NCI-H146 treated with DMSO at 0.1 percent for 48 hours (cell line): ENCODE data around the gene VCAN.

Experiments used
- DNase-seq: peaks from one replicate; lab custom pipeline; 2025; ENCODE audit not compliant: unreplicated experiment; lab: John Stamatoyannopoulos, UW

Gene VCAN

GRCh38 chr5:83494087-83494620 lies 22.6 kb downstream of the VCAN start:
- DNase-seq = no peak

- DNase-seq = no peak
Observed at GRCh38 chr5:83494666-83495065, 23.1 kb downstream of the VCAN start.

DNA sequence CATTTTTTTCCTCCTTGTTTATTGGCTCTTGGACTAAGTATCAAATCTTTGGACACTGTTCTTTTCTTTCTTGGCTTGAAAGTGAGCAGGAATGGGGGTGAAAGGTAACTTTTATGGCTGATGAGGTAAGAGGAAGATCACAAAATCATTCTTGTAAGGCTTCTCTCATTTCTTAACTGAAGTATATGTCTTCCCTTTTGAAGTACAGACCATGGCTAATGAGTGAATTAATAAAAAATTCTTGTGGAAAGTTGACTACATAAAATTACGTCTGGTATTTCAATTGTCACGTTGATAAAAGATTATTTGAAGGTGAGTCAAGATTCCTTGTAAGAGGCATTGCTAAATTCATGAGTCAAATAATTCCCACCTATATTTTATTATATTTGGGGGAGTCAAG lies 25.1 kb downstream of the VCAN start:
- no peak for DNase-seq

DNA sequence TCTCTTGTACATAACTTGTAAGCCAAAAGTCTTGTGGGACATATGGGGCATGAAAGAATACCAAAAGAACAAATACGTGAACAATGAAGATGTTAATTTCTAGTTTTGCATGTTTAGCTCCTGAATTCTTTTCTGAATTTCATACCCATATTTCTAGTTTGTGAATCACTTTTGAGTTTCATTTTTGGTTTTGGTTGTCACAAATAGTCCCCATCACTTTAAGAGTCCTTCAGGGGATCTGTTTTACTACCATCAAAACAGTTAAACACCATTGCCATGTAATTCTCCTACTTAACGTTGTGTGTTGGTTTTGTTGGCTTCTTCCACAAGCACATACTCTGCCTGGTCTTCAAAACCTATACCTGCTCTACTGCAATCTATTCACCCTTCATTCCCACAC lies 27.0 kb downstream of the VCAN start:
- DNase-seq = no peak

DNA sequence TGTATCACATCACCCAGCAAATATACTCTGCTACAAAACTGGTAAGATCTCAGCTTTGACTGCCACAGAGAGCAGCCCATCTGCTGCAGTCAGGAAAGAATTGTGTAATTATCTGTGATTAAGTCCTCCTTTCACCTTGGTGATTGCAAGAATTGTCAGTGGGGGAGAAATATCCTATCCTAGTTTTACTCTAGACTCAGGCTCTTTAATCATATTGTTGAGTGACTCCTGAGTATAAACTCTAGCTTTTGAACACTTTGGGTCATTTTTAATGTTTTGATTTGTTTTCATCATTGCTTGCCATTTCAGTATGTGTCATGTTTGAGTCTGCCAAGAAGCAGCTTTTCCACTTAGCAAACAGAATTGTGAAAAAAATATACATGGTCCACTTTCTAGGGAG lies 32.1 kb downstream of the VCAN start:
- DNase-seq = no peak

GRCh38 chr5:83507431-83507830 lies 35.9 kb downstream of the VCAN start:
- DNase-seq = no peak

- DNase-seq = no peak
Observed at GRCh38 chr5:83509540-83509939, 38.0 kb downstream of the VCAN start.

DNA sequence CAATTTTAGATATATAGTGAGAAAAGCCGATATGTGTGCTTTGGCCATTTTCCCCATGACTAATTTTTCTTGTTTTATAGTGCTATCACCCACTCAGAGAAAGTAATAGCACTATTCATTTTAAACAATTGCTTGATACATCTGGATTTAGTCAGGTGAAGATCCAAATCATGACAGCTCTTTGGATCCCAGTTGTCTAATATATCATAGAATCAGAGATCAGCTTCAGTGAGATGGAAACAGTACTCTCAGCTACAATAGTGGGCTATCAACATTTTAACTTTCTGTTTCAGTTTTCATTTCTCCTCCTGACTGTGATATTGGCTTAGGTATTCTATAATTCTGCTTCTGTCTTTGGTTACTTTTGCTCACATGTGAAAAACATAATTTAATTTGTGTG lies 38.7 kb downstream of the VCAN start:
- no peak for DNase-seq

- DNase-seq = no peak
Observed at GRCh38 chr5:83512061-83512745, 40.7 kb downstream of the VCAN start.

- DNase-seq = no peak
Observed at GRCh38 chr5:83513081-83513480, 41.5 kb downstream of the VCAN start.

DNA sequence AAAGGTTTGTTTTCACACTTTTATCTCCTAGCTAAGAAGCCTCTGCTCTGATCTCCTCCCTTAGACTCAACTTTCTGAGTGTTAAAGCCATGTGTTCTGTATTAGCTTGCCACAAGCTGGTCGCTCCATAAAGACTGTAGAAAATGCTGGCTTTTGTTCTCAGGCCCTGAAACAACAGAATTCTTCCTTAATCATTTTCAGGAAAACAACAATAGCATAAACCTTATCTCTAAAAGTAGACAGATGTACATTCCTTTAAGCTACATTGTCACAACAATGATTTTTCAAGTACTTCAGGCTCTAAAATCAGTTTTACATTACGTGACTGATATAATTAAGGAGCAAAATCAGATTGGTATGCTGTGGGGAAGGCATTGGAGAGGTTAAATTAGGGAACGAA lies 41.9 kb downstream of the VCAN start:
- no peak for DNase-seq

- DNase-seq = no peak
Observed at GRCh38 chr5:83516377-83516776, 44.8 kb downstream of the VCAN start.

- no peak for DNase-seq
Observed at GRCh38 chr5:83517072-83517687, 45.6 kb downstream of the VCAN start.

DNA sequence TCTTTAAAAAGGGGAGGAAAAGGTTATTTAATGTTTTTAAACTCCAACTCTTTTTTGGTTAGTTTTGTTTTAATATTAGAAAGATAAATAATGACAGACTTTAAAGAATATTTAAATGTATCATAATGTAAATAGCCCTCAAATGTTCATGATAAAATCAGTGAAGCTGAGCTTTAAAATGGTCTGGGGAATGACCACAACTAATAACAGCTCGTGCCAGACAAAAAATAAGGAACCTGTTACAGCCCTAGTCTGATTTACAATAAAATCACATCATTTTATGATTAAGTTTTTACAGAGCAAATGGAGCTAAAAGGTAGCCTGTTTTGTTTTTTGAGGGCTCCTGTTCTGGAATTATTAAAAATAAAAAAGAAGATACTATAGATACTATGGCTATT lies 46.1 kb downstream of the VCAN start:
- DNase-seq = no peak

- no peak for DNase-seq
Observed at GRCh38 chr5:83518319-83519061, 46.9 kb downstream of the VCAN start.

DNA sequence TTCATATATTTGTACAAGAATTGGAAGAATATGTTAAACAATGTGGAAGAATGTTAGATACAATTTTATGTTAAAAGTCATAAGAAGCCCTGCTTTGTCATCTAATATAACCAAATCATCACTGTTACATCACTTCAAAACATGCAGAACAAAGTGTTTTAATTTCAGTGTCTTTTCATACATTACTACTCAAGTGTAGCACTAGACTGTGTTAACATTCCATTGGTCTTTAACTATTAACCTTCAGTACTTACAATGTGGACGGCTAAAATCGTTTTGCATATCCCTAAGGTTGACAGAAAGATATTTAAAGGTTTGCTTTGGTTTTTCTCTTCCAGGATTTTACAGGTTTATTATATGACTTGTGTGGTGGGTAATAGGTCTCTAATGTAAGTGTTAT lies 50.9 kb downstream of the VCAN start:
- DNase-seq = no peak

GRCh38 chr5:83523929-83524328 lies 52.4 kb downstream of the VCAN start:
- no peak for DNase-seq

DNA sequence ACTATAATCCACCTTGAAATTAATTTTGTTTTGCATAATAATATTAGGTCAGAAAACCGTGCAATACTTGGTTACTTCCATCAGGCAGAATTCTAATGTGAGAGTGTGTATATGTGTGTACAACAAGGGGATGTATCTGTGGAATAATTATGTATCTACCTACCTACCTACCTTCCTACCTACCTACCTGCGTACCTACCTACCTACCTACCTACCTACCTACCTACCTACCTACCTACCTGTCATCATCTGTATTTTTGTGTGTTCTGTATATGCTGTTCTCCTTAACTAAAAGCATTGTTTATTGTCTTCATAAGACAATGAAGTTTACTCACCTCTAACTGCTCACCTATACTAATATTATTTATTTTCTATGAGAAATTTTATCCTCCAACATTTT lies 52.8 kb downstream of the VCAN start:
- DNase-seq = no peak

DNA sequence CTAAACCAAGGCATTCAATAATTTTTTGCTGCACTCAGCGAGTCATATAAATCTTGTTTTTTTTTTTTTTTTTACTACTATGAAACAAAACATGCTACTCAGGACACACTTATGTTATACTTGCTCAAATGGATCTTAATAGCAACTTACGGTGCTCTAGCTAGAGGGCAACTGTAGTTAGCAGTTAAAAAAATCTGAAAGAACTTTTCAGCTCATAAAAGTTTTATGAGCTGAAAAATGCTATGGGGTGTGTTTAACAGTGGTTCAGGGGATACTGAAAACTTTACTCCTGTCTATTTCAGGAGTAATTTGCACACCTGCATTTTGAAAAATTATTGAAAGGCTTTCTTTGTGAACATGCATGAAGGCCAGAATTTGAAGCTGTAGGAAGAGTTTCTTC lies 53.4 kb downstream of the VCAN start:
- DNase-seq = no peak

DNA sequence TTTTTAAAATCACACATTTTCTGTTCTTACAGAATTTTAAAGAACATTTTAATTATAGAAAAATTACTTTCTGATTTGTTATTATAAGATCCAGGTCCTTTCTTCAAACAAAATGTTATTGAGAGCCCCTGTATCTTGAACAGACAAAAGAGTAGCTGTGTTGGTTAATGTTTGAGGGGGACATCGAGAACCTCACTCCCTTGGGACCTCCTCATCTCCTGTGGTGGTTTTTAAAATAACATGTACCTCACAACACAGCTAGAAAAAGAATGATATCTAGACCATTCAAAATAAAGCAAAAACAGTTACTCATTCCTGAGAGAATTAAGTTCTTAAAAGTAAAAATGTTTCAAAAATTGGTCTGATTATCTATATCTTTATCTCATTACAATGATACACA lies 54.7 kb downstream of the VCAN start:
- DNase-seq = no peak

GRCh38 chr5:83527221-83527620 lies 55.7 kb downstream of the VCAN start:
- no peak for DNase-seq
